DLD1 (cell line): ENCODE measurements around the gene CDH1.

Experiments
- in situ Hi-C: cut with HindIII; loops from 2 replicates; pipeline ENCODE4 v1.10.0; 2017; ENCODE audit warnings: low sequenced_read_pairs

Gene CDH1

DNA sequence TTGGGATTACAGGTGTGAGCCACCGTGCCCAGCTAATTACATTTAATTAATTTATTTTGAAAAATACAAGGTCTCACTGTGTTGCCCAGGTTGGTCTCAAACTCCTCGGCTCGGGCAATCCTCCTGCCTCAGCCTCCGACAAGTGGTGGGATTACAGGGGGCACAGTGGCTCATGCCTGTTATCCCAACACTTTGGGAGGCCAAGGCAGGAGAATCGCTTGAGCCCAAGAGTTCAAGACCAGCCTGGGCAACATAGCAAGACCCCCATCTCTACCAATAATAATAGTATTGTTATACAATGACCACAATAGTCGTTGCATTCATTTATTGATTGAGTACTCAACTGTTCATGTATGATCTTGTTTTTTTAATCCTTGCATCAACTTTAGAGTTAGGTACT lies 22.0 kb downstream of the CDH1 start:
- in situ Hi-C loops: no loop called here

DNA sequence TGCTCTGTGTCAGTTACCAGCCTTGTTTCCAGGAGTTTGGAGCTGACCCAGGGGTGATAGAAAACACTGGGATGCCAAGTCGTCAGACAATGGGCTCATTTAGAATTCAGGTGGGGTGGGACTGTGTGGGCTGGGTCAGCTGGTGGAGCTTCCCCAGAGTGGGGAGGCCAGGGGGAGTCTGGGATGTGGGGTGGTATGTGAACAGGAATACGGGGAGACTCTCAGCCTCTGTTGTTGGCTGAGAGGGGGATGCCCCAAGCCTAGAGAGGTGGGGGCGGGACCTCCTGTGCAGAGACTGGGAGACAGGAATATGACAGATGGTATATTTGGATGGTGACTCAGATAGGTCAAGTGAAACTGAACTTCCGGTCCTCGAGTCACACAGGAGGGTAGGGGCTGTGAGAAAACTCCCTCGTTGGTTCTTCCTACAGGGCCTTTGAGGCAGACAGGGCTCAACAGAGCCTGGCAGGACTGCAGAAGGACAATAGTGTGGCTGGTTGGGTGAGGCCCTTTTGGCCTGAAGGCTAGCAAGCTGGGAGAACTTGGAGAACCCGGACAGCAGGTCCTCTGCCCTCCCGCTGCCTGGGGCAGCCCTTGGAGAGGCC lies 23.7 kb downstream of the CDH1 start:
- in situ Hi-C loops: no loop called here

DNA sequence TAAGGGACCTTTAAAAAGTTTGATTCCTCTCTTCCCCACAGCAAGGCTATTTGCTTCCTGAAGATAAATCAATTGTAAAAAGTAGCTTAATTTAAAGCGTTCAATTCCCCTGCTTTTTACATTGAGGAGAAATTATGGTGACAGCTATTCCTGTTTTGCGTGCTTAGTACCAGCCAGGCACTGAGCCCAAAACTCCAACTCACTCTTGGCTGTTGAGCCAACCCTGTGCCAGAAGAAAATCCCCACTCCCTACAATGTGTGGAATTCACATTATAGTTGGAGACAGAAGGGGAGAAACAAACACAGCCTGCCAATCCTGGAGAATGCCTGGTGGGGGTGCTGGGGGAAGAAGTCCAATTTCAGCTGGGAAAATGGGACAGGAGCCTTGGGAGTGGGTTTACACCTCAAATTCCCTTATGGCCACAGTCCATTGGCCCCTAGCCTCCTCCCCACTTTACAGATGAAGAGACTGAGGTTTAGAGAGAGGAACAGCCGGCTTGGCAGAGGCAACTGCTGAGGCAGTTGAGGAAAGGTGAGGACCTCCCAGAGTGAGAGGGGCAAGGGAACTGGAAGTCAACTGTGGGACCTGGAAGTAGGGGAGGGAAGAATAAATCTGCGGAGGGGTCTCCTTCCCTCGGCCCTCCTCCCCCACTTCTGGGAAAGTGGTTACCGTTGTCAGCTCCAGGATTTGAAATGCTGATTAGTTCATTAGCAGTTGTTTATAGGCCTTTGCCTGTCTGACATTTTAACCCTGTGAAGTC lies 26.1 kb downstream of the CDH1 start:
- in situ Hi-C loops: no loop called here

DNA sequence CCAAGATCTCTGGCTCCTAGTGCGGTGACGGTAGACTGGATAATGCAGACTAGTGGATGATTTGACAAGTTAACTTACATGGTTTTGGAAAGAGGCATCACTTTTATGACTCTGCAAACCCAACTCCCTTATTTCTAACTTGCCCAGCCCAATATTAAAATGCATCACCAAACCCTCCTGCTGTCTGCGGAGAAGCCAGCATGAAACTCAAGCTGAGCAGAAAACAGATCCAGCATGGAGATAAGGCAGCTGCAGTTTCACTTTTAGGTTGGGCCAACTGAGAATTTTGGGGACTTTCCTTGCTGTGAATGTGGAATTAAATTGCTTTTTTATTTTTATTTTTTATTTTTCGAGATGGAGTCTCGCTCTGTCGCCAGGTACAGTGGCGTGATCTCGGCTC lies 27.8 kb downstream of the CDH1 start:
- in situ Hi-C loops: no loop called here

DNA sequence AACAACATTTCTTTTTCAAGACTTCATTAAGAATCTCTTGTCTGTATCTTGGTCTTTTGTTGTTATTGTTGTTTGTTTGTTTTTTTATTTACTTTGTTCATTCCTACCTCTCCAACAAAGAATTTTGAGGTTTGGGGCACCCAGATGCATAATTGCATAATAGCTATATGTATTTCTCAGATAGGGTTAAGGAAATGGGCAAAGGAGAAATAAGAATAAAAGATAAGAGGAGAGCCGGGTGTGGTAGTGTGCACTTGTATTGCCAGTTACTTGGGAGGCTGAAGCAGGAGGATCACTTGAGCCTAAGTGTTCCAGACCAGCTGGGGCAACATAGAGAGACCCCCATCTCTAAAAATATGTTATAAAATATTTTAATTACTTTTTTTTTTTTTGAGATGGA lies 30.5 kb downstream of the CDH1 start:
- in situ Hi-C loops: no loop called here

DNA sequence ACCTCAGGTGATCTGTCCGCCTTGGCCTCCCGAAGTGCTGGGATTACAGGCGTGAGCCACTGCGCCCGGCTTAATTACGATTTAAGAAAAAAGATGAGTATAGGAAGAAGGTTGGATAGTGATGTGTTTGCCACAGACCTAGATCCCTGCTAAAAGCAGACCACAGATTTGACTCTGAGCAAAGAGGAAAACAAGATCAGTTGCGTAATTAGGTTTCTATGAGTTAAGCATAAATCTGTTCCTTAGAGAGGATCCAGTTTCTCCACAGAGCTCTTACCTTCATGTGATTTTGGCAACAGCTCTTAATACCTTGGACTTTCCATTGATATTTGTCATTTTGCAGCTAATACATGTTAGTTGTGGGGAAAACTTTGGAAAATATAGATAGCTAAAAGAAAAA lies 31.1 kb downstream of the CDH1 start:
- in situ Hi-C loops: no loop called here

DNA sequence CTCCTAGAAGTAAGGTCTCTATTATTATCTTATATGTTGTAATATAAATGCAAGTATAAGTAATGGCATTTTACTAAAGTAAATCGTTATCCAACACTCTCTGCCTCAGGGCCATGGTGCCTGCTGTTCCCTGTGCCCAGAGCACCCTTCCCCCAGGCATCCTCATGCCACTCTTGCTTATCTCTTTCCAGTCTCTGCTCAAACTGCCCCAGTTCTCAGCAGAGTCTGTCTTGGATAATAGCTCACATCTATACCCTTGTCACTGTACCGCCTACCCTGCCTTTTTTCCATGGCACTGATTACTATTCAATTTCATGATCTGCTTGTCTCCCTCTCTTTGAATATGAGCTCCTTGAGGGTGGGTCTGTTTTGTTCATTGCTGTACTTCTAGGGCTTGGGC lies 31.7 kb downstream of the CDH1 start:
- in situ Hi-C loops: no loop called here

DNA sequence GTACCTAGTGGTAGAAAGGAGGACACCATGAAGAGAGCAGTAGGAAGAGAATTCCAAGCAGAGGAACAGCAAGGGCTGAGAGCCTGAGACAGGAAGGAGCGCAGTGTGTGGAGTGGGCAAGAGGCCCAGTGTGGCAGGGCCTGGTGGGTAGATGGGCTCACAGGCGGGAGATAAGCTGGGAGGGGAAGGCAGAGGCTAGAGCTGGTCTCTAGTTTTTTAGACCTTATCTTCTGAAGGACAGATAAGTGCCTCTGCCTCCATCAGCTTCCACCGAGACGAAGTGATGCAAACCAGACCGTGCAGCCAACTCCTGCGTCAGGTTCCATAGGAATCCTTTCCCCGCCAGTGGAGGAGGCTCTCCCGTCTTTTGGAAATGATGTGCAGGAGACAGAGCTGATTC lies 33.6 kb downstream of the CDH1 start:
- in situ Hi-C loops: no loop called here

DNA sequence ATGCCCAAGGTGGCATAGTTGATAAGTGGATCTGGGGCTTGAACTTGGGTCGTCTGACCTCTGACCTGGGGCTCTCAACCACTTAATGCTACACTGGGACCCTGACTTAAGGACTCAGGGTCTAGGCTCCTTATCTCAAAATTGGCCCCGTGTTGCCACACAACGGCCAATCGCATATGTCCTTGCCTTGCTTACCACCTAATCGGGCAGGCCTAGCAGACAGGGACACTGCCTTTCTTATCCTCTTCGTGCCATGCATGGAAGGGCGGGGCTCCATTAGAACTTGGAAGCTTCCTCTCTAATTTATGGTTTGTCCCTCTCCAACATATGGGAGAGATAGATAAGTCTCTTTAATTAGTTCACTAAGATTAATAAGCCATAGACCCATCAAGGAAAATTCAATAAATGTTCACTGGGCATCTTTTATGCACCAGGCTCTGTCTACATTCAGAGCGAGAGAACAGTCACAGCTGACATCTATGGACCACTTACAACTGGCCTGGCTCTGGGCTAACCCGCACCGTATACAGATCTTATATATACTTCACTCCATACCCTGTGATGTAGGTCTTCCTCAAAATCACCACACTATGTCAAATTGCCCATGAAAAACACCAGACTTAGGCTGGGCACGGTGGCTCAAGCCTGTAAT lies 35.1 kb downstream of the CDH1 start:
- in situ Hi-C loops: no loop called here

DNA sequence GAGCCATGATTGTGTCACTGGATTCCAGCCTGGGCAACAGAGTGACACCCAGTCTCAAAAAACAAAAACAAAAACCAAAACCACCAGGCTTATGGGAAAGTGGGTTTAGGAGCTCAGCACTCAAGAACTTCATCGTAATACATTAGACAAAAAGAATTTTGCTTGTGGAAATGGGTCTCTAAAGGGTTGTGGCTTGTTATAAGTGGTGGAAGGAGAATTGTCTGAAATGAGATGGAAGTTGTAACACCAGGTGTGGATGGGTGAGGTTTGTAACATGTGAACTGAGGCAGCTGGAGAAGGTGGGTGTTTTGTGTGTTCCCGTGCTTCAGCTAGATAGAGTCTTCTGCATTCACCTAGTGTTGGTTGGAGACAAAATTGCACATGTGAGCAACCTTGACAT lies 35.8 kb downstream of the CDH1 start:
- in situ Hi-C loops: no loop called here

DNA sequence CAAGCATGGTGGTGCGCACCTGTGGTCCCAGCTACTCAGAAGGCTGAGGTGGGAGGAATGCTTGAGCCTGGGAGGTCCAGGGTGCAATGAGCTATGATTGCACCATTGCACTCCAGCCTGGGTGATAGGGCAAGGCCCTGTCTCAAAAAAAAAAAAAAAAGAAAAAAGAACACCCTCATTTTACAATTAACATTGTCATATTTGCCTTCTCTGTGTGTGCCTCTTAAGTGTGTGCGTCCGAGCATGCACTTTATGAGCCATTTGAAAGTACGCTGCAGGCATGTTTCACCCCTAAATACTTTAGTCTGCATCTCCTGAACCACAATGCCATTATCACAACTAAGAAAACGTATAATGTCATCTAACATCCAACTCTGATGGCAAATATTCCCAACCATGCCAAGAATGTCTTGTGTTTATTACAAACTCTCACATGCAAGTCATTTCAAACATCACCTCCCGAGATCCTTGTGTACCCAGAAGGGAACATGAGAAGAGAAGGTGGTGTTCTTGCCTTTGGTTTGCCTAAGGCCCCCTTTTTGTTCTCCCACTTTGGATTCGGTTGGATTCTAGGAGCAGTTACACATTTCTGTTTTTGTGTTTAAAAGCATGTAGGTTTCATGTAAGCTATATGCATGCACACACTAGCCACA lies 38.0 kb downstream of the CDH1 start:
- in situ Hi-C loops: no loop called here

DNA sequence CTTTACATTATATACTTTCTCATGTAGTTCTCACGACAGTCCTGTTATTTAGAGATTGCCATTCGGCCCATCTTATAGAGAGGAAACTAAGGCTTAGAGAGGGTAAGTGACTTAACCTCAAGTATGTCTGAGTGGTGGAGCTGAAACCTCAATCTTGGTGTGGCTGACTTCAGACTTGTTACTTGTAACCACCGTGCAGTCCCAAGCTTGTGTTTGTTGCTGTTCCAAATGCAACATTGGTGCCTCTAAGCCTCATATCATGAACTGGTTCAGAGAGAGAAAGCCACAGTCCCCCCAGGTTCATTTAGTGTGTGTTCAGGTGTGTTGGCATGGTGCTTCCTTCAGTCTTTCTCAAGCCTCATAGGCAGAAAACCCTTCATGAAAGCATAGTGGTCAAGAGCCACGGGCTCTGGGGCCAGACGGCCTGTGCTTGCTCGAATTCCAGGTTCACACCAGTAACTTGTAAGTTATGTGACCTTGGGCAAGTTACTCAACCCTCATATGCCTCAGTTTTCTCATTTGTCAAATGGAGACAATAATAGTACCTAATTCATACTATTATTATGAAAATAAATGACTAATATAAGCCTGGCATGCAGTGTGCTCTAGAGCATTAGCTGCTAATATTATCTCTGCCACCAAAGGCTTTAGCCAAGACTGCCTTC lies 39.9 kb downstream of the CDH1 start:
- in situ Hi-C loops: no loop called here

DNA sequence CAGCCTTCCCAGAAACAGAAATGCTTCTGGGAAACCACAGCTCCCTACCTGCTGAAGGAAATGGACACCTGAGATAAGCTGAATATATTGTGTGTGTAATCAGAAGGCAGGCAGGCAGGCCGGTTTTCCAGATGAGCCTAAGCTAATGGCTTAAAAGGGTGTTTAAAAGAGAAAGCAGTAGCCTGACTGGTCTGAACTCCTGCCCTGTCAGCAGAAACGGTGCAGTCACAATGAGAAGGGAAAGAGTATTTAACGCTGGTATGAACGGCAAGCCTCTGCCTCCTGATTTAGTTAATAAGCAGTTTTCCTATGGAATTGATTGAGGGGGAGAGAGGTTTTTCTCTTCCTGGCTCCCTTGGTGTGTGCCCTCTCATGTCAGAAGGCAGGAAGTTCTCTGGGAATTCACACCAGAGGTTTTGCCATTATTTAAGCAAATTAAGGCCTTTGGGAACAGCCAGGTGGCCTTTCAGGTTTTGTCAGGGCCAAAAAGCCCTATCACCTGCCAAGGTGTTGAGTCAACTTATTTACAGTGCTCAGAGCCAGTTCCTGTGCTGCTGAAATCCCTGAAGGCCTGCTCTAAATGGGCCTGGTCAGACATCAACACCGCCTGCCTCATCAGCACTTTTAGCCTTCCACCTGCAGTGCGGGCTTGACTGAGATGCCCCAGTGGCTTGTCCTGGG lies 41.6 kb downstream of the CDH1 start:
- in situ Hi-C loops: no loop called here

DNA sequence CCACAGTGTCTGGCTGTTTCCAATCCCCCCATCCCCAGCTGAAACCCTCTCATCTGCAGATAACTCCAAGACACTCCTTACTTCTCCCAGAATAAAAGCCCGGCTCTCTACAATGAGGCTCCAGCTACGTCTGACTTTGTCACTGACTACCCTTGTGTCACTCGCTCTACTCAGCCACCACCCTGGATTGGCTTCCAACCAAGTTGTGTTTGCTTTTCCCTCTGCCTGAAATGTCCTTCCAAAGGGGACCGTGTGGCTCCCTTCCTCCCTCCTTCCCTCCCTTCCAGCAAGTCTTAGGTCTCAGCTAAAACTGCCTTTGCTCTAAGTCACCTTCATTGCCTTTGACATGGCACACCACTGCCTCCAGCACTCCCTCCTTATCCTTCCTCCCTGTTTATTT lies 42.8 kb downstream of the CDH1 start:
- in situ Hi-C loops: no loop called here

DNA sequence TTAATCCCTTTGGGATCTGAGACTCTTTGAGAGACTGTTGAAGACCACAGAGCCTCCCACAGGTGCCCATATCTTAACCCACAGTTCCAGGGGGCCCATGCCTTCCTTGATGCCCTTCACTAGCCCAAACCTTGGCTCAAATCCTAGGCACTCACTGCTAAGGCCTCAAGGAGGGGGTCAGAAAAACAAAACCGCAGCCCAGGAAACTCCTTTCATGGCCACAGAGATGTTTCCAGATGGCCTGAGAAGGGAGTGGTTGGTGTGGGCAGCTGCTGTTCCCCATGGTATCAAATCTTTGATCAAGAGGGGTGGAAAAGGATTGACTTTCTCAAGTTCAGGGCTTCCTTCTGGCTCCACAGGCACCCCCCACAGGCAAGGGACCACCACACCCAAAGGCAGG lies 44.7 kb downstream of the CDH1 start:
- in situ Hi-C loops: no loop called here

DNA sequence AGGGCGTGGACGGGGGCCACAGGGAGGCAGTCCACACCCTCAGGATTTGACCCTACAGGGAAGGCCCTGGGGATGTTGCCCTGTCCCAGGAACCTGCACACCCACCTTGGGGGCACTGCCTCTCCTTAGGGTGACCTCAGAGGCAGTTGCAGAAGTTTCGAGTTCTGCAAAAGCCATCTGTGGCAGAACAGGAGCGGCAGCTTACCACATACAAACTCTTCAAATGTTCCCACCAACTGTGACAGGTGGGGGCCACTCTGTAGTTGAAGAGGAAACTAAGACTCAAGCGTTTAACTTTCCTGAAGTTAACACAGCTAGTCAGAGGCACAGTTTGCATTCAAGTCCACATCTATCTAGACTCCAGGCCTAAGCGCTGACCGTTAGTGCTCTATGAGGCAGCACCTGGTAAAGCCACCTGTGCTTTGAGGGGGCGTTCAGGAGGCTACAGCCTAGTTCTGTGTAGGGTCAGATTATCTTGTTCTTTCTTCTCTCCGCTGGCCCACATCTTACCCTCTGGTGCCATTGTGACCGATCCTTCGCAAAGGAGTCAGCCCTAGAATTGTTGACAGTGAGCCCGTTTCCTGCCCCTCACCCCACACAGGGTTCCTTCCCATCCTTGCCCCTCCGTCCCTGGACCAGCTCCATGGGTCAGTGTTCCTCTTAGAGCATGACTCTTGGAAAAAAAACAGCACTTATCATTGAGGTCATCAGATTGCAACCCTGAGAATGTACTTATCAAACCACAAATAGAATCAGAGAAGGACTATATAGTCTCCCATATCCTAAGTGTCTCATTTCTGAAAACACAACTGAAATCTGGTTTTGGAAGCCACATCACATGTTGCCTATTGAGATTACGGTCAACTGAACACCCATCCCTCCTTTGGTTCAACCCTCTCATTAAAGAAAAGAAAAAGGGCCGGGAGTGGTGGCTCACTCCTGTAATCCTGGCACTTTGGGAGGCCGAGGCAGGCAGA lies 45.4 kb downstream of the CDH1 start:
- in situ Hi-C loops: no loop called here

DNA sequence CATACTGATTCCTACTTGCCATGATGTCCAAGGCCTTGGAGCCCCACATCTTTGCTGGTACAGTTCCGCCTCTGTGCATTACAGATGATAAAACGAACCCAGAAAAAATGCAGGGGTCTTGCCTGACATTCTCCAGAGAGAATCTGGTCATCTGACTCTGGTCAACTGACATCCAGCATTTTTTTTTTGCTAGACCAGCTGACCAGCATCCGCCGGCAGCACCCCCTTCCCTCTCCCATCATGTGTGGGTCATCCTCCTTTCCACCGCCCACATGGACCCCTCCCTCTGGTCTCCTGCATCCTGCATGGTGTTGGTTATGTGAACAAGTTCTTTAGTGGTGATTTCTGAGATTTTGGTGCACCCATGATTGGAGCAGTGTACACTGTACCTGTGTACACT lies 47.1 kb downstream of the CDH1 start:
- in situ Hi-C loops: no loop called here

DNA sequence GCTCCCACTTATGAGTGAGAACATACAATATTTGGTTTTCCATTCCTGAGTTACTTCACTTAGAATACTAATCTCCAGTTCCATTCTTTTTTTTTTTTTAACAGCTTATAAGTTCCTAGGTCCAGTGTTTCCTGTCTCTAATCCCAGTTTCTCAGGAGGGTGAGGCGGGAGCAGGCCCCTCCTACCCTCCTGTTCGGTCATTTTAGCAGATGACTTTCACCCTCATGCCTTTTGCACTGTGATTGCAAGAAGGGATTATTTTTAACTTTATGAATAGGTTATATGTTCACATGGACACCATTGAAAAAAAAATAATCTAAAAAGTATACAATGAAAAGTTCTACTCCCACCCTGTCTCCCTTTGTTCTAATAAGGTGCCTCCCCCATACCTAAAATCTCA lies 47.6 kb downstream of the CDH1 start:
- in situ Hi-C loops: no loop called here

DNA sequence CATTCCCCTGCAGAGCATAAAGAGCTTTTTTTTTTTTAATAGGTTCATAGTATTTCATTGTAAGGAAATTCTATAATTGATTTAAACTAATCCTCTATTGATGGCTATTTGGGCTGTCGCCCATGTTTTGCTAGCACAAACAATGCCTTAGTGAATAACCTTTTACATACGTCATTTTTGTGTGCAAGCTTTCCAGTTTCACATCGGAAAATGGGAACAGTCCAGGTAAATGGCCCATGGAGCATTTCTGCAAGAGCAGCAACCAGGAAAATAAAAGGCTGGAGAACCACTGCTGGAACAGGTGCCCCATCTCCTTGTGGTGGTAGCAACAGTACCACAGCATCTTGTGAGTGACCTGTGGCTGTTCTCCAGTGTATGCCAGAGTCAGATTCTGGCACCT lies 48.6 kb downstream of the CDH1 start:
- in situ Hi-C loops: no loop called here
